HepG2 (cell line): Measurements from ENCODE around the gene CFAP119. TPM values are rescaled to one million over a fixed set of nuclear protein-coding genes. Genes with fewer than 3 reads are reported as not detected.
A peak's percentile ranks its signal among the peaks of the same experiment; 100 is the strongest.

Experiments used
- ATF5 ChIP-seq: sonication (generic); formaldehyde crosslinking; IDR thresholded peaks from 2 replicates; pipeline ENCODE4 v1.4.0; 2020; ENCODE audit warnings: mild to moderate bottlenecking, low read depth, missing genetic modification reagents
- CCDC6 ChIP-seq: sonication (generic); formaldehyde crosslinking; IDR thresholded peaks from 2 replicates; pipeline ENCODE4 v1.8.1; 2022; ENCODE audit warnings: mild to moderate bottlenecking, missing genetic modification reagents, moderate library complexity
- DRAP1 ChIP-seq: IDR thresholded peaks from 2 replicates; pipeline ENCODE4 v1.6.1; 2016; ENCODE audit warnings: missing genetic modification reagents, missing compliant biosample characterization
- GATAD2A ChIP-seq: IDR thresholded peaks from 2 replicates; pipeline ENCODE4 v1.6.1; 2016
- GPBP1L1 ChIP-seq: sonication (generic); formaldehyde crosslinking; IDR thresholded peaks from 2 replicates; pipeline ENCODE4 v1.5.0; 2020; ENCODE audit warnings: mild to moderate bottlenecking, missing genetic modification reagents
- HBP1 ChIP-seq: IDR thresholded peaks from 2 replicates; pipeline ENCODE4 v1.6.1; 2016; ENCODE audit warnings: low read depth, control low read depth
- MAFG ChIP-seq: sonication (generic); formaldehyde crosslinking; IDR thresholded peaks from 2 replicates; pipeline ENCODE4 v1.5.1; 2020; ENCODE audit warnings: mild to moderate bottlenecking, missing genetic modification reagents
- MAZ ChIP-seq, 2 experiments: sonication (generic) in 1 of 2; formaldehyde crosslinking in 1 of 2; IDR thresholded peaks; 2 replicates each; pipeline versions ENCODE4 v1.5.0 to v1.6.1; 2012 to 2020; ENCODE audit warnings: low read depth in 2 of 2, mild to moderate bottlenecking in 2 of 2, borderline replicate concordance in 1 of 2, improper control_type of control experiment in 1 of 2, low read length in 1 of 2, missing genetic modification reagents in 1 of 2, moderate library complexity in 1 of 2
- MED13 ChIP-seq: sonication (generic); formaldehyde crosslinking; IDR thresholded peaks from 2 replicates; pipeline ENCODE4 v1.5.0; 2020; ENCODE audit warnings: missing genetic modification reagents
- MTA1 ChIP-seq: sonication (generic); formaldehyde crosslinking; IDR thresholded peaks from 2 replicates; pipeline ENCODE4 v1.4.0; 2020; ENCODE audit warnings: missing genetic modification reagents, mild to moderate bottlenecking, borderline replicate concordance
- NR2C2 ChIP-seq: sonication (generic); formaldehyde crosslinking; IDR thresholded peaks from 2 replicates; pipeline ENCODE4 v1.4.0; 2020; ENCODE audit warnings: missing genetic modification reagents, mild to moderate bottlenecking, moderate library complexity, borderline replicate concordance
- PAXIP1 ChIP-seq: sonication (generic); formaldehyde crosslinking; conservative IDR thresholded peaks from 2 replicates; pipeline ENCODE4 v1.4.0; 2020; ENCODE audit warnings: mild to moderate bottlenecking, missing genetic modification reagents, moderate library complexity
- POLR2AphosphoS2 ChIP-seq: IDR thresholded peaks from 2 replicates; pipeline ENCODE4 v1.6.1; 2011; ENCODE audit warnings: low read depth, low read length, improper control_type of control experiment
- RBAK ChIP-seq: sonication (generic); formaldehyde crosslinking; IDR thresholded peaks from 2 replicates; pipeline ENCODE4 v1.5.1; 2020; ENCODE audit warnings: mild to moderate bottlenecking, missing genetic modification reagents
- SRY ChIP-seq: sonication (generic); formaldehyde crosslinking; IDR thresholded peaks from 2 replicates; pipeline ENCODE4 v1.8.0; 2022; ENCODE audit warnings: mild to moderate bottlenecking, missing genetic modification reagents
- YEATS2 ChIP-seq: sonication (generic); formaldehyde crosslinking; IDR thresholded peaks from 2 replicates; pipeline ENCODE4 v1.4.0; 2020; ENCODE audit warnings: missing genetic modification reagents, borderline replicate concordance
- ZNF326 ChIP-seq: sonication (generic); formaldehyde crosslinking; IDR thresholded peaks from 2 replicates; pipeline ENCODE4 v1.4.0; 2020; ENCODE audit warnings: missing genetic modification reagents, borderline replicate concordance
- ZNF451 ChIP-seq: sonication (generic); formaldehyde crosslinking; IDR thresholded peaks from 2 replicates; pipeline ENCODE4 v1.5.0; 2020; ENCODE audit warnings: mild to moderate bottlenecking, missing genetic modification reagents
- polyA plus RNA-seq, 8 experiments: library from polyadenylated mRNA; depleted of rRNA in 3 of 8; stranded (reverse) in 7 of 8; unstranded in 1 of 8; fragments of >200 nt; fragmentation: Illumina TruSeq in 4 of 8; extraction: Trizol in 4 of 8; gene quantifications; 2 replicates each; pipeline versions ENCODE4 v1.2.1 to v1.2.3, GENCODE V29; 2011 to 2016; ENCODE audit warnings: low read depth in 4 of 8, missing spikeins in 1 of 8, mixed read lengths in 1 of 8; ENCODE audit not compliant: insufficient read depth in 1 of 8
- total RNA-seq, 5 experiments: library from RNA; depleted of rRNA; stranded (reverse); fragments of >200 nt; fragmentation: Illumina TruSeq; extraction: Trizol; gene quantifications; 2 replicates each; pipeline ENCODE4 v1.2.3, GENCODE V29; 2016; ENCODE audit warnings: low read depth in 1 of 5

The CFAP119 gene
- total and polyA plus RNA-seq, 2 of the 13 experiments (the other 11 are each of a cell fraction or from before 2014, with no cell fraction given): 6.4 TPM

- TF ChIP-seq DRAP1 (CRISPR knock-in tag) (peak; percentile 68; the same call in 1 of the 2 replicates), SRY (peak; percentile 98), HBP1 (CRISPR knock-in tag) (0 out of 2 replicates have a peak, but pooled peaks have one; percentile 57), MED13 (CRISPR knock-in tag) (peak; percentile 74), MTA1 (peak; percentile 59; the same call in 1 of the 2 replicates), YEATS2 (CRISPR knock-in tag) (peak; percentile 59), GATAD2A (peak; percentile 43; the same call in 1 of the 2 replicates), ZNF326 (peak; percentile 97), GPBP1L1 (CRISPR knock-in tag) (no peak), RBAK (CRISPR knock-in tag) (no peak), MAFG (CRISPR knock-in tag) (no peak), MAZ (IDR thresholded peaks at IDR 0.05; ENCODE audit: borderline replicate concordance, low read depth, low read length) (no peak), MAZ (CRISPR knock-in tag; IDR thresholded peaks at IDR 0.05; ENCODE audit: low read depth) (peak; percentile 81), ATF5 (CRISPR knock-in tag) (0 out of 2 replicates have a peak, but pooled peaks have one; percentile 19), ZNF451 (CRISPR knock-in tag) (peak; percentile 80; the same call in 1 of the 2 replicates), CCDC6 (CRISPR knock-in tag) (peak; percentile 17), POLR2AphosphoS2 (no peak; the same call in none of the 2 replicates), NR2C2 (CRISPR knock-in tag) (peak; percentile 82), PAXIP1 (CRISPR knock-in tag) (peak; percentile 41; the same call in 1 of the 2 replicates)
Observed at GRCh38 chr16:30775392-30776188, 13.7 kb upstream of the CFAP119 start (continued).
